Stimulated activated CD4-positive, alpha-beta T cell treated with anti-CD3 and anti-CD28 coated beads, TNF-alpha, amount 100 ng/mL, for 1 hour (primary cell): ENCODE measurements around the gene CNPPD1.

Source experiments
- DNase-seq, 3 donors: peaks; one replicate each; pipeline ENCODE4 v3.0.0-alpha.2; 2020; ENCODE audit warnings: low read depth in 3 of 3, low spot score in 1 of 3

The CNPPD1 gene

DNA sequence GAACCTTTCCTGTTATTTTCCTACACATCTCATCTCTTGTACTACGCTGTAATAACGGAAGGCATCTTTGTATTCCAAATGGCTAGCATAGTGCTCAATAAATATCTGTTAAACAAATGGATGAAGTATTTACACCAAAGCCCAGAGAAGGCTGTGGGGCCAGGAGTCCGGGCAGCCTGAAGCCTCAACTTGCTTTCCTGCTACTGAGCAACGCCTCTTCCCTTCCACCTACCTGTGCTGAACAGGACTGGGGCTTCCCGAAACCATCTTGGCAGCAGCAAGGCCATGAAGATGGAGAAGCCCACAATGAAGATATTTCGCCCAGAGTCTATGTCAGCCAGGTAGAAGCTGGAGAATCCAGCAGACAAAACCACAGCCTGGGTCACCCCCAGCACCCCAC, 13.6 kb downstream of the CNPPD1 start:
- DNase-seq, result no peak

DNA sequence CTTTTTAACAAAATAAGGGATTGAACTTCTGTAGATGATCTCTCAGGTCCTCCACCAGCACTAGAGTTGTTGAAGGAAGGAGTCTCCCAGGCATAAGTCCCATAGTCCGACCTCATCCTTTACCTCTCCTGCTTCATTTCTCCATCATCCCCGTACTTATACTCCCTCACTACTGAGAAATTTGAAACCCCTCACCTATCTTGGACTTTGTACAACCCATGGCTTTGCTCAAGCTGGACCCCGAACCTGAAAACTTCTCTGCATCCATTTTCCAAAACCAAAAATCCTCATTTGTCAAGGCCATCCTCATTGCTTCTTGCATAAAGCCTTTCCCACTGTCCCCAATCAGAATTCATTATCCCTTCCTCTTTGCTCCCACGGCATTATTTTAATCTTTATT, 15.6 kb downstream of the CNPPD1 start:
- DNase-seq, result no peak

DNA sequence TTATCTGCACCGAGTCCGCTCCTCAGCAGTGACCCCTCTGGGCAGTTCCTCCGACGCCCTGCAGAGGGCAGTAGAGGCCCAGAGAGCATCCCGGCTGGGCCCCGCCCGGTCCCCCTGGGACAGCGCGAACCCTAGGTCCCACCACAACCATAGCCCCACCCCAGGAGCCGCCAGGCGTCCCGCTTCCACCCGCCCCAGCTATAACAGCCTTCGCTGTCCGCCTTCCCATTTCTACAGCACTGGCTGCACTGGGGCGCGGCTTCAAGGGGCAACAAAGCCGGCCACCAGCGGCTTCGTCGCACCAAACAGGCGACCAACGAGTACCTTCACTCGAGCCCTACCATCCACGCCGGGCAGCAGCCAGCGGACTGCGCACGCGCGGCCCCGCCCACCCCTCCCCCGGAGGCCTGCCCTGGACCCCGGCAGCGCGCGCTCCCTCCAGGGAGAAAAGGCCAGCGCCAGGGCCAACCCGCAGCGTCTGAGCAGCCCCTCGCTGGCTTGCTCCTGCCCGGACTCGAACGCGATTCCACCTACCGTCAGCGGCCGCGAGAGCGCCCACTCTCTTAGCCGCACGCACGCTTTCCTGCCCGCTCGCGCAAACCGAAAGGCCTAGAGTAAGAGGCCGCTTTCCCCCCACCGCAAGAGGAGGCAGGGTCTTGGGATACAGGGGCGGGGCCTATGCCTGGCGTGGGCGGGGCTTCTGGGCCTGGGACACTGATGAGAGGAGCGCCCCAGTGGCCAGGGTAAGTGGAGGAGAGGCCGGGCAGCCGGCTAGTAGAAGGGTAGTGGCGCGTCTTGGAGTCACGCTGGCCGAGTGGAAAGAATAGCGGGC, 16.3 kb downstream of the CNPPD1 start, which contains the start of gene NHEJ1:
TSS of gene NHEJ1 (minus strand) at position 630 of the 832 bp plus-strand sequence. CDS start 2,453 bp downstream, outside the sequence.
- peak; percentile 81 to 93 (median 88) for DNase-seq

DNA sequence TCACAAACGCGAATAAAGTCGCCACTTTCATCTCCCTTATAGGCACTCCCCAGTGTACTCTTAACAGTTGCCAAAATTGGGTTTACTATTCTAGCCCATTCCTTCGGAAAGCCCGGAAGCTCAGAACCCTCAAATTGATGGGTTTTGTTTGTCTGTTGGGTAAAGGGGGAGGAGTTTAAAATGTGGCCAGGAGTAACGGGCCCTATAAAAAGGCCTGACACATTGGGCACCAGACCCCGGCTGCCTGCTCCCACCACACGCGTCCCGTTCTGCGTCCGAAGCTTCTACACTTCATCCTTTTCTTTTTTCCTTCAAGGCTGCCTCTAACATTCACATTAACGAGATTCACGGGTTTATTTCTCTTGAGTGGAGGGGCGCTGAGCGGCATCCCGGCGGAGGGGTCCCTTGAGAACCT, 16.9 kb downstream of the CNPPD1 start:
- DNase-seq, result no peak

DNA sequence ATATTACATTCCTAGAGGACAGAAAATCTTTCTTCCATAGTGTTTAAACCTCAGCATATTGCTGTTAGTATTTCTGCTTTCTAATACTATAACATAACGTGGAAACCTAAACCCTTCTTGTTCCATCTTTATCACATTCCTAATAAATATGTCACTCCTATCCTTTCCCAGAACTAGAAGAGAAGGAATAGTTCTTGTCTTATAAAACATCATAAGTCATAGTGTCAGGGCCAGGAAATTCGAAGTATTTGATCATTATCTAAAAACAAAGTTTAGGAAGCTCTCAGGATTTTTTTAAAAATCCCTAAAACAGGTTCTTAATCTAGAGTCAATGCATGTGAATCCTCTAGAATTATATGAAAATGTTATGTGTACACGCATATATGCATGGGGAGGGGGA, 18.1 kb downstream of the CNPPD1 start:
- DNase-seq, result no peak

DNA sequence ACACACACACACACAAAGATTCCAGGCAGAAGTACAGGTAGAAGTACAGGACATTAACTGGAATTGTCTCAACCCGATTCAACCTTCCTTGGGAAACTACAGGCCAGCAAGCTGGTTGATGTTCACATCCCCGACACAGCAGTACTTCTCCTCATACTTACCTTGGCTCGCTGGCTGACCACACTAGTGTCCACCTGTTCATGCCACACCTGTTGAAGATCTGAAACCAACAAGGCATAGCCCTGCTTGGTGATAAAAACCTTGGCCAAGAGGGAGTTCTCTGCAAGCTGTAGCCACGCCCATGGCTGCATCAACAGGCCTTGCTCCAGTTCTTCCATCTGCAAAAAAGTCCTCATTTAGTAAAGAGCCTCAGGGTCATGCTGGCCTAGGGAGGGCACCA, 18.7 kb downstream of the CNPPD1 start:
- DNase-seq, result no peak

DNA sequence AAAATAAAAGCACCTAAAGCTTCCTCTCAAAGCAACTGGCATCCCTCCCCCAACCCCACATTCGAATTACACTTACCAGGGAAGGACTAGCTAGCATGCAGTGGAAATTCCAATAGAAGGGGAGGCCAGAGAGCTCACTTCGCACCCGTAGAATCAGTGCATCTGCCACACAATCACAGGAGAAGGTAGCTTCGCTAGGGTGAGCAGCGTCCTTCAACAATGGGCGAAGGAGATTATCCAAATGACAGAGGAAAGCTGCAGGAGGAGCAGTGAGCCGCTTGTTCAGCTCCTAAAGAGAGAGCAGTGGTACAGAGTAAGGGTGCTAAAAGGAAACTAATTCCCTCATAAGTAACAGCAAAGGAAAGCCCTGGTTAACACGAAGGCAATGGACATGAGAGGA, 19.3 kb downstream of the CNPPD1 start:
- no peak for DNase-seq

DNA sequence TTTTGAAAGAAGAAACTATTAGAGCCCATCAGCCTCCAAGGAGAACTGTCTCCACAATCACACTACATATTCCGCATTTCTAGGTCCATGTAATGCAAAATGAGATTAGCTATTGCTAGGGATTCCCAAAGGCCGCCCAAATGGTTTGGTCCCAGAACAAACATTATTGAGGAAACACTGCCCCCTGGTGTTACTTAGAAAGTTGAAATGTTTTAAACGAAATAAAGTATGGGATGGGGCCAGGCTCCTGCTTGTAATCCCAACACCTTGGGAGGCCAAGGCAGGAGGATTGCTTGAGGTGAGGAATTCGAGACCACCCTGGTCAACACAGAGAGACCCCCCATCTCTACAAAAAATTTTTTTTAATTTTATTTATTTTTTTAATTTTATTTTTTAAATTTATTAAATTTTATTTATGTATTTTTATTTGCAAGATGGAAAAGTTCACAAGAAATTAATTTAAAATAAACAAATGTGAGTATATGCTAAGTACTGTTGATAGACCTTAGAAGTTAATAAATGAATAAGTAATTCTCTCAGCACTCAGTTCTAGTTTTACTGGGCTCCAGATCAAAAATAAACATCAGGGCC, 21.6 kb downstream of the CNPPD1 start:
- no peak for DNase-seq

DNA sequence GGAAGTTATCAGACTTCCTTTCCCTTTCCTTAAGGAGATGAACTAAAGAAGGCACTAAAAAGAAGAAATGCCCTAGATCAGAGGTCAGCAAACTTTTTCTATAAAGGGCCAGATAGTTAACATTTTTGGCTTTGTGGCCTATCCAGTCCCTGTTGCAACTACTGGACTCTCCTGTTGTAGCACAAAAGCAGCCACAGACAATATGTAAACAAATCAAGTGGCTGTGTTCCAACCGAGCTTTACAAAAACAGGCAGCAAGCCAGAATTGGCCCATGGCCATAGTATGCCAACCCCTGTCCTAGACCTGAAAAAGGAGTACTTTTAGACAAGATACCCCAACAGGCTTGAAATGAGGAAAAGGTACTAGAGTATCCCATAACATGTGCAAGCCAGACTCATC, 27.1 kb downstream of the CNPPD1 start:
- DNase-seq, result no peak

DNA sequence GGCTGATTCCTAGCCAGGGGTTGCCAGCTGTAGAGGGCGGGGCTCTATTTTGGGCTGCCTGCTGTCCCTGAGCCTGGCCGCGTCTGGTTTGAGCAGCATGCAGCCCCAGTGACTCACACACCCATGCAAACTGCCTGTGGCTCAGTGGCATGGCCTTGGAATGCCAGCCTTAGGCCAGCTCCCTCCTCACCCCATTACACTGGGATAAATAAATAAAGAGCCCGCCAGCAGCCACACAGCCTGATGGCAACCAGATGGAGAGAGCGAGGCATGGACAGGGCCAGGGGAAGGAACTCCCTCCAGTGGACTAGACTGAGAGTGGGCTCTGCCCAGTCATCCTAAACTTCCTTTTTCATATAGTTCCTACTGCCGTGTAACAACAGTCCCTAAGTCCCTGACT, 34.4 kb downstream of the CNPPD1 start:
- DNase-seq, result no peak

DNA sequence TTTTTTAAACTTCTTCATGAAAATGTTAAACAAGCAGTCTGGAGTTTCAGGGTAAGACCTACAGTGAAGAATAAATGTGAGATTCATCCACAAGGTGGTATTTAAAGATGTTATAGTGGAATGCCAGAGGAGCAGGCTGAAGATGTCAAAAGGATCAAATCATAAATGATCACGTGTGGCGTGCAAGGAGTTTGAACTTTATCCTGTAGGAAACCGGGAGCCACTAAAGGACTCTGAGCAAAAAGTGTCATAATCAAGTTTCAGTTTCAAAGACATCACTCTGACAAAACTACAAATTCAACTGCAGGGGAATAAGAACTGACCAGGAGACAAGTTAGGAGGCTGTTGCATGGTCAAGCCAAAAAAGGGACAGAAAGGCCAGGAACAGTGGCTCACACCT, 36.0 kb downstream of the CNPPD1 start:
- no peak for DNase-seq

DNA sequence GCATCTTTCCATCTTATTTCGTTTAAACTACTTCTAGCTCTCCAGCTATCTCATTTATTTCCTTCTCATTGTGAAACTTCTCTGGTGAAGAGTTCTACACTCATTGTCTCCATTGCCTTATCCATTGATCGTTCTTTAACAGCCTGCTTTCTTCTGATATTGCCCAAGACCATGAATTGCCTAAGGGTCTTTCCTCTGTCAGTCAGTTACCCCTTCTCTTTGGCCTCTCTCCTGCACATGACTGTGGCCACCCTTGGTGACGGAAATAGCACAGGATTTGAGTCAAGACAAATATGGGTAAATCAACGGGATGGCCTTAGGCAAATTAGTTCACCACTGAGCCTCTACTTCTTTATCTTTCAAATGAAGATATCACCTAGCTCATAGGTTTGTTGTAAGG, 42.7 kb downstream of the CNPPD1 start:
- no peak for DNase-seq

DNA sequence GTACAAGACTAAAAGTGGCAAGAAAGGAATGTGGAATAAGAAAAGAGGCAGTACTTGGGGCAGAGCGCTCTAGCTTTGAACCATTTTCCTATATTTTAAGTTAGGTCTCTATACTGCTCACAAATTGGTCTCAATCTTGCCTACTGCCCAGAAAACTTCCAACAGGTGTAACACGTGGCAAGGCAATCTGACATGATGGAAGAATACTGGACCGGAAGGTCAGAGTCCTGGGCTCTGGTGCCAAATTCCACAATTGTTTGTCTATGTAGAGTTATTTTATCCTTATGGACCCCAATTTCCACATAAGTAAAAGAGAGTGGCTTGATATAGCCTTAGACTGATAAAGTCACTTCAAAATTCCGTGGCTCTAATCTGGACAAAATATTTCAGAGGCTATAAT, 45.0 kb downstream of the CNPPD1 start:
- no peak for DNase-seq

DNA sequence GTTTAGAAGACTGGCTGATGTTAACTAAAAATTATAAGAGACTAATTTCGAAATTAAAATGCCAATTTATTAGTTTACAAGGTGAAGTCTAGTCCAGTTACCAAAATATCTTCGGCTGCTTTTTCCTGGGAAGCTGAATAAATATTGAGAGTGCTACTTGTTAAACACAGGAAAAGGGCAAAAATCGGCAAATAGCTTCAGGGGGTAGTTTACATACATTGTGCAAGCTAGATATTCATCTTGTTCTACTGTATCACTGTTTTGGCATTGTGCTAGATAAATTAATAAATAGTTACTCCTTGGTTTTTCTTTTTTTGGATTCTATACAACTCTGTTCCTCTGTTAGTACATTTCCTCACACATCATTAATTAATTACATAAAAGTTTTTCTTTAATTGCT, 45.4 kb downstream of the CNPPD1 start:
- DNase-seq, result no peak

DNA sequence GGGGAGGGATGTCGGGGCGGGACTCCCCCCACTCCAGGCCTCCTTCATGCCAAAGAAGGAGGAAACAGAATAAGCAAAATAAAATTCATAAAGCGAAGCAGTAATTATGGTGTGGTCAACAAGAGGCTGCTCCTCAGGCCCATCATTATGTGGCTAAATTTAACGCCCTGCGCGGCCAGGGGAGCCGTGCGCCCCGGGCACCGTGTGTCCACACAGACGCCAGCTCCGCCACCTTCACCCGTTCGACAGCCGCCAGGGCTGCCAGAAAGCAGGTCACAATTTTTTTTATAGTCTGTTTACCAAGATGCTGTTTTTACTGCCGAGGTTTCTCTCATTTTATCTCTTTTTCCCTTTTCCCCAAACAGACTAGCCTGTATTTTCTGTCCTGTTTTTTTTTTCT, 47.1 kb downstream of the CNPPD1 start:
- no peak for DNase-seq

DNA sequence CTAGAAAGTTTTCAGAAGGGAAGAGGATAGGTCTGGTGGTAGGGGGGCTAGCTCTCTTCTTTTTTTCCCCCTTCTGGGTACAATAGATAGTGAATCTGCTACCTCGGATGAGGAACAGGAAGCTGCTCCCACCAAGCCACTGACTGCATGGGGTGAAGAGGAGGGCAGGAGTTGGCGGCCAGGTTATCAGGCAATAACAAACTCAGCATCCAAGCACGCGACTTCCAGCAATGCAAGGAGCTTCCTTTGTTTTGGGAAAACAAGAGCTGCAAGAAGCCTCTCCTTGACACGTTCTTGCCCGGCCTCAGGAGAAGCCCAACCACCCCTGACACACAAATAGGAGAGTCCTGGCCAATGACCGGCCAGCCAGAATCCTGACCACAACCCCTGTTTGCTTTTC, 48.3 kb downstream of the CNPPD1 start:
- no peak for DNase-seq

DNA sequence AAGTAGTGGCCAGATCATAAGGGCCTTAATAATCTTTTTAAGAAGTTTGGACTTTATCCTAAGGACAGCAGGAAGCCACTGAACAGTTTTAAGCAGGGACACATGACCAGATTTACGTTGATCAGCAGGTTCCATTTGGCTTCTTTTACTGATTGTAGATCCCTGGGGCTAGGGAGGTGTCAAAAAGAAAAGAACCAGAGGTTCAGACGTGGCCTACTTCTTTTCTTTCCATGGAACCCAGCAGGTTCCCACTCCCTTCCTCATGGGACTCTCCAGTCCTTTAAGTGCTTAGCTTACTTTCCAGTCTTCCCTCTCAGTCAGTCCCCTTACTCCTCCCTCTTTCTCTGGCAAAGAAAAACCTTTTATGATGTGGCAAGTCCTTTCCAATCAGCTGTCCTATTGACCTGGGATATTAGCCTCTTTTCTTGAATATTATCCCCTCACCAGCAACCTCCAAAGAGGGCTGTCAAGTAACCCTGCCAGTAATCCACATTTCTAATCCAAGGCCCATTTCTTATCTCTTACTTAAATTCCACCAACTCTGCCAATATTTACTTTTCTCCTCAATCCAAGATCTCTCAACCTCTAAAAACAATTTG, 49.6 kb downstream of the CNPPD1 start:
- no peak for DNase-seq

DNA sequence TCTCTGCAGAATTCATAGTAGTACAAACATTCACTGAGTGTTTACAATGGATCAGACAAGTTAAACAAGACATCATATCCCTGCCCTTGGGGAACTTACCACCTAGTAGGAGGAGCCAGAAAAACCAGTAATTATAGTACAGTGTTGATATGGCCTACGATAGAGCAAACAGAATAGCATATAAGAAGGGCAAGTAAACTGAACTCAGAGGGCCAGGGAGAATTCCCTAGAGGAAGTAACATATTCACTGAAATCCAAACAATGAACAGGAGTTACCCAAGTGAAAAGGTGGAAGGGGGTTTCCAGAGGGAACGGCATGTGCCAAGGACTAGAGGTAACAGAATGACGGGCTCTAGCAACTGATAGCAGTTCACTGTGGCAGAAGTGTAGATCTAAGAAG, 50.2 kb downstream of the CNPPD1 start:
- DNase-seq, result no peak

DNA sequence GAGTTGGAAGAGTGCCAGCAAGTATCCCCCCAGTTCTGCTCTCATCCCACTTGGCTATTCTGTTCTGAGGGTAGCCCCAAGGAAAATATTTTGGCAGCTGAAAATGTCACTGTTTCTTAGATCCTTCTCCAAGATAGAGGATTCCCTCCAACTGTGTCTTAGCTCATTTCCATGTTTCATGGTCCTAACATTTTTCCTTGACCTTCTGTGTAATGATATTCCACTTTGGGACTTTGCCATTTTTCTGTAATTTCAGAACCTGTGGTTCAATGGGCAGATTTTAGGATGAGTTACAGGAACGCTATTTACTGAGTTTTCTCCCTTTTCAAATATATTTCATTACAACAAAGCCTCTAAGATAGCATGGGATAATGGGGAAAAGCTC, 50.8 kb downstream of the CNPPD1 start:
- DNase-seq, result no peak

DNA sequence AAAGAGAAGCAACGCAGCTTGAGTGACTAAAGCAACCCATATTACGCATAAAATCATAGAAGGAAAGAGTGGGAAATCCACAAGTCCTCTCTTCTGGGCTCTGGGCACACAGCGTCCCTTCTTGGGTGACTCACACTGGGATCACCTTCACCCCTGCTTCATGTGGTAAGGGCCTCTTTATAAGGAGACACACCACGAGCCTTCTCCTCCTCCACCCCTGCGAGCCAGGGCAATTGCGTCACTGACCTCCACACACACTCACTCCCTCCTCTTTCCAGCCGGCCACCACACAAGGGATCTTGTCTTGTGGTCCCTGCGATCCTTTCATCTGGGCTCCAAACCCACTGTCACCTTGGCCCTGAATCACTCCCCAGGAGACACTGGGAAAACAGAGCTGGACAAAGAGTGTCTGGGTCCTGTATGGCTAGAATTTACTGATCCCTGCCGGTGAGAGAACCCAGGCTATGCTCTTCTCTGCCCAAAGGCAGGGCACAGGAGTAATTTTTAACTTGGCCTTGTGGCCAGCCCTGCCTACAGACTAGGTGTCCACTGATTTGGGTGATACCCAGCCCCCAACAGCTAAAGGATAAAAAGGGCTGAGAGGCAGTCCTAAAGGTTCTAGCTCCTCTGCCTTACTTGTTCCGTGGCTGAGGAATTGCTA, 51.4 kb downstream of the CNPPD1 start:
- DNase-seq, result no peak

DNA sequence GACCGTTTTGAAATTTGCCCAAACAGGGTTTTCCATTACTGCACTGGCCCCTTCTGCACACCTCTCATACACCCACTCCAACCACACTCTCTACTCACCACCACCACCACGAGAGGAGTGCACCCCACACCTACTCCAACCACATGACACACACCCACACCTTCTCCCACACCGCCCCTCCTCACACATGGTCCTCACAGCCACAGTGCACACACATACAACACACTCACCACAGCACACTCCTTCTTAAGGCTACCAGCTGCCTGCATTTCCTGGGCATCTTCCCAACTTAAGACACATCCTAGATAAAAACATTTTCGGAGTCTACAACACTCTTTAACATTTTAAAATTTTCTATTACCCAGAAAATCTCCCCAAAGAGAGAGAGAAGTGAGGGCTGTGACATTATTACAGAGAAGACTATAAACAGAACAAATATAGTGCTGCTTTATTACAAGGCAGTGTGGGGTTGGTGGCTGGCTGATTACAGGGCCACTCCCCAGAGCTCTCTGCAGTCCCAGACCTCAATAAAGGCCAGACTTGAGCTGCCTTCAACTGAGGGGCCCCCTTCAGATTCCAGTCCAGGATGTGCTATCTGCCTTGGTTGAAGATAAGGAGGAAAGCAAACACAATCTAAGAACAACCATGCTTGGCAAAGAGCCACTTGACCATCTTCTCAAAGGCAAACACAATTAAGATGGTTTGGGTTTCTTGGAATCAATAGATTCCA, 52.2 kb downstream of the CNPPD1 start:
- no peak for DNase-seq
